Body of pancreas (tissue), 4 donors: Measurements from ENCODE around the gene S100A1.

Experiments
- POLR2A ChIP-seq, 3 donors: fragments of 450-650 bp; IDR thresholded peaks; one replicate each; pipeline ENCODE4 v1.6.1; 2016; ENCODE audit warnings: antibody characterized with exemption in 3 of 3, mild to moderate bottlenecking in 2 of 3
- TF ChIP-seq, protein P1 (sequence below), 7 experiments: fragments of 450-650 bp in 4 of 7; fragments of 200-600 bp in 3 of 7; sonication (generic) in 3 of 7; IDR thresholded peaks; one replicate each; pipeline ENCODE4 v1.5.1; 2016 to 2019; ENCODE audit warnings: antibody characterized with exemption in 7 of 7

GRCh38 chr1:153633161-153633753, 5.0 kb downstream of the S100A1 start:
- TF ChIP-seq POLR2A (IDR thresholded peaks at IDR 0.05), result no peak
- TF ChIP-seq, protein P1, sequence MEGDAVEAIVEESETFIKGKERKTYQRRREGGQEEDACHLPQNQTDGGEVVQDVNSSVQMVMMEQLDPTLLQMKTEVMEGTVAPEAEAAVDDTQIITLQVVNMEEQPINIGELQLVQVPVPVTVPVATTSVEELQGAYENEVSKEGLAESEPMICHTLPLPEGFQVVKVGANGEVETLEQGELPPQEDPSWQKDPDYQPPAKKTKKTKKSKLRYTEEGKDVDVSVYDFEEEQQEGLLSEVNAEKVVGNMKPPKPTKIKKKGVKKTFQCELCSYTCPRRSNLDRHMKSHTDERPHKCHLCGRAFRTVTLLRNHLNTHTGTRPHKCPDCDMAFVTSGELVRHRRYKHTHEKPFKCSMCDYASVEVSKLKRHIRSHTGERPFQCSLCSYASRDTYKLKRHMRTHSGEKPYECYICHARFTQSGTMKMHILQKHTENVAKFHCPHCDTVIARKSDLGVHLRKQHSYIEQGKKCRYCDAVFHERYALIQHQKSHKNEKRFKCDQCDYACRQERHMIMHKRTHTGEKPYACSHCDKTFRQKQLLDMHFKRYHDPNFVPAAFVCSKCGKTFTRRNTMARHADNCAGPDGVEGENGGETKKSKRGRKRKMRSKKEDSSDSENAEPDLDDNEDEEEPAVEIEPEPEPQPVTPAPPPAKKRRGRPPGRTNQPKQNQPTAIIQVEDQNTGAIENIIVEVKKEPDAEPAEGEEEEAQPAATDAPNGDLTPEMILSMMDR (IDR thresholded peaks at IDR 0.05), result no peak
